GM18498 (cell line): ENCODE measurements around the gene CTNNBIP1.

Source experiments
- ATAC-seq: cut with Tn5 transposase; IDR thresholded peaks from one replicate; pipeline ENCODE4 v1.9.1; 2021; ENCODE audit warnings: mild to moderate bottlenecking, moderate library complexity; ENCODE audit not compliant: unreplicated experiment

Gene CTNNBIP1

GRCh38 chr1:9881838-9882249 lies 28.2 kb downstream of the CTNNBIP1 start:
- no peak for ATAC-seq

- ATAC-seq, result no peak
Measured at GRCh38 chr1:9878404-9878803, 31.7 kb downstream of the CTNNBIP1 start.

- ATAC-seq, result no peak
Measured at GRCh38 chr1:9877962-9878361, 32.1 kb downstream of the CTNNBIP1 start.

- ATAC-seq, result no peak
Measured at GRCh38 chr1:9875636-9876000, 34.5 kb downstream of the CTNNBIP1 start.

GRCh38 chr1:9874959-9875635 lies 35.0 kb downstream of the CTNNBIP1 start:
- ATAC-seq, result no peak

GRCh38 chr1:9874412-9874811 lies 35.7 kb downstream of the CTNNBIP1 start:
- no peak for ATAC-seq

- no peak for ATAC-seq
Measured at GRCh38 chr1:9873992-9874391, 36.1 kb downstream of the CTNNBIP1 start.

GRCh38 chr1:9873385-9873784 lies 36.7 kb downstream of the CTNNBIP1 start:
- no peak for ATAC-seq

- no peak for ATAC-seq
Measured at GRCh38 chr1:9872430-9873165, 37.5 kb downstream of the CTNNBIP1 start.

GRCh38 chr1:9871707-9872425 lies 38.2 kb downstream of the CTNNBIP1 start:
- no peak for ATAC-seq

GRCh38 chr1:9871021-9871420 lies 39.0 kb downstream of the CTNNBIP1 start:
- no peak for ATAC-seq

GRCh38 chr1:9870572-9870971 lies 39.5 kb downstream of the CTNNBIP1 start:
- ATAC-seq, result no peak

- ATAC-seq, result no peak
Measured at GRCh38 chr1:9869831-9870251, 40.2 kb downstream of the CTNNBIP1 start.

GRCh38 chr1:9868244-9868590 lies 41.9 kb downstream of the CTNNBIP1 start:
- ATAC-seq, result no peak

GRCh38 chr1:9867408-9868243 lies 42.4 kb downstream of the CTNNBIP1 start:
- ATAC-seq, result peak; percentile 60

- ATAC-seq, result no peak
Measured at GRCh38 chr1:9866836-9867235, 43.2 kb downstream of the CTNNBIP1 start.

GRCh38 chr1:9865724-9866123 lies 44.3 kb downstream of the CTNNBIP1 start:
- no peak for ATAC-seq

GRCh38 chr1:9863371-9863770 lies 46.7 kb downstream of the CTNNBIP1 start:
- ATAC-seq, result no peak

GRCh38 chr1:9861360-9861759 lies 48.7 kb downstream of the CTNNBIP1 start:
- ATAC-seq, result no peak

- ATAC-seq, result no peak
Measured at GRCh38 chr1:9860887-9861286, 49.2 kb downstream of the CTNNBIP1 start.
